ENCODE results near the gene TCN2.

The TCN2 gene

DNA sequence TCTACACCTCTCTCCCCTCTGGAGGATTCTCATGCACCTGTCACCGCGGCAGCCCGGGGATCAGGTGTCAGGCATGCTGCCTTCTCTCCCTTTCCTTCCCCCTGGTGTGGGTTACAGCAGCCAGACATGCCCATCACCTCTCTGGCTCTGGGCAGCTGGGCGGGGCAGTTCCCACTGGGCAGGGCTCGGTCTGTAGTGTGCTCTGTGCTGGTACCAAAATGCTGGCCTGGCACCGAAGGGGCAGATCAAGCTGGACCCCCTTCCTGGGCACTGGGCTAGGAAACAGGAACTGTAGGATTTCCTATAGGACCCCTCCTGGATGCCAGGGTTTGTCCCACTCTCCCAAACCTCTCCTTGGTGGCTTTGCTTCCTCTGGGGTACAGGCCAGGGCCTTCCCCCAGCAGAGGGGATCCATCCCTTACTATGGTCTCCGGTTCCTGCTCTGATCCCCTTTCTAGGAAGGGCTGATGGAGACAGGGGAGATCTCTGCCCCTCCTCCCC, 33.3 kb upstream of the TCN2 start:
- TF ChIP-seq ESRRG (CRISPR knock-in tag; IDR thresholded peaks at IDR 0.05) (no peak), ISL1 (CRISPR knock-in tag; IDR thresholded peaks at IDR 0.05) (no peak), BACH2 (CRISPR knock-in tag; IDR thresholded peaks at IDR 0.05; ENCODE audit: borderline replicate concordance) (no peak), ARNTL (CRISPR knock-in tag; IDR thresholded peaks at IDR 0.05; ENCODE audit: borderline replicate concordance, low read depth) (no peak), OSR1 (CRISPR knock-in tag; IDR thresholded peaks at IDR 0.05) (no peak), ZFP30 (CRISPR knock-in tag; IDR thresholded peaks at IDR 0.05) (no peak), TOX (CRISPR knock-in tag; IDR thresholded peaks at IDR 0.05; ENCODE audit: borderline replicate concordance) (no peak), ZFP3 (CRISPR knock-in tag; IDR thresholded peaks at IDR 0.05) (no peak), PPARA (CRISPR knock-in tag; IDR thresholded peaks at IDR 0.05; ENCODE audit: borderline replicate concordance) (no peak), GLIS3 (CRISPR knock-in tag; IDR thresholded peaks at IDR 0.05) (no peak), ZC3H10 (CRISPR knock-in tag; IDR thresholded peaks at IDR 0.05) (no peak), ZNF70 (CRISPR knock-in tag; IDR thresholded peaks at IDR 0.05) (no peak)
- TF ChIP-seq, protein P1, sequence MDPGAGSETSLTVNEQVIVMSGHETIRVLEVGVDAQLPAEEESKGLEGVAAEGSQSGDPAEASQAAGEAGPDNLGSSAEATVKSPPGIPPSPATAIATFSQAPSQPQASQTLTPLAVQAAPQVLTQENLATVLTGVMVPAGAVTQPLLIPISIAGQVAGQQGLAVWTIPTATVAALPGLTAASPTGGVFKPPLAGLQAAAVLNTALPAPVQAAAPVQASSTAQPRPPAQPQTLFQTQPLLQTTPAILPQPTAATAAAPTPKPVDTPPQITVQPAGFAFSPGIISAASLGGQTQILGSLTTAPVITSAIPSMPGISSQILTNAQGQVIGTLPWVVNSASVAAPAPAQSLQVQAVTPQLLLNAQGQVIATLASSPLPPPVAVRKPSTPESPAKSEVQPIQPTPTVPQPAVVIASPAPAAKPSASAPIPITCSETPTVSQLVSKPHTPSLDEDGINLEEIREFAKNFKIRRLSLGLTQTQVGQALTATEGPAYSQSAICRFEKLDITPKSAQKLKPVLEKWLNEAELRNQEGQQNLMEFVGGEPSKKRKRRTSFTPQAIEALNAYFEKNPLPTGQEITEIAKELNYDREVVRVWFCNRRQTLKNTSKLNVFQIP (CRISPR knock-in tag; IDR thresholded peaks at IDR 0.05; ENCODE audit: borderline replicate concordance, low read depth), result no peak
- TF ChIP-seq, protein P2, sequence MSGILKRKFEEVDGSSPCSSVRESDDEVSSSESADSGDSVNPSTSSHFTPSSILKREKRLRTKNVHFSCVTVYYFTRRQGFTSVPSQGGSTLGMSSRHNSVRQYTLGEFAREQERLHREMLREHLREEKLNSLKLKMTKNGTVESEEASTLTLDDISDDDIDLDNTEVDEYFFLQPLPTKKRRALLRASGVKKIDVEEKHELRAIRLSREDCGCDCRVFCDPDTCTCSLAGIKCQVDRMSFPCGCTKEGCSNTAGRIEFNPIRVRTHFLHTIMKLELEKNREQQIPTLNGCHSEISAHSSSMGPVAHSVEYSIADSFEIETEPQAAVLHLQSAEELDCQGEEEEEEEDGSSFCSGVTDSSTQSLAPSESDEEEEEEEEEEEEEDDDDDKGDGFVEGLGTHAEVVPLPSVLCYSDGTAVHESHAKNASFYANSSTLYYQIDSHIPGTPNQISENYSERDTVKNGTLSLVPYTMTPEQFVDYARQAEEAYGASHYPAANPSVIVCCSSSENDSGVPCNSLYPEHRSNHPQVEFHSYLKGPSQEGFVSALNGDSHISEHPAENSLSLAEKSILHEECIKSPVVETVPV (CRISPR knock-in tag; IDR thresholded peaks at IDR 0.05), result no peak
- TF ChIP-seq, protein P3, sequence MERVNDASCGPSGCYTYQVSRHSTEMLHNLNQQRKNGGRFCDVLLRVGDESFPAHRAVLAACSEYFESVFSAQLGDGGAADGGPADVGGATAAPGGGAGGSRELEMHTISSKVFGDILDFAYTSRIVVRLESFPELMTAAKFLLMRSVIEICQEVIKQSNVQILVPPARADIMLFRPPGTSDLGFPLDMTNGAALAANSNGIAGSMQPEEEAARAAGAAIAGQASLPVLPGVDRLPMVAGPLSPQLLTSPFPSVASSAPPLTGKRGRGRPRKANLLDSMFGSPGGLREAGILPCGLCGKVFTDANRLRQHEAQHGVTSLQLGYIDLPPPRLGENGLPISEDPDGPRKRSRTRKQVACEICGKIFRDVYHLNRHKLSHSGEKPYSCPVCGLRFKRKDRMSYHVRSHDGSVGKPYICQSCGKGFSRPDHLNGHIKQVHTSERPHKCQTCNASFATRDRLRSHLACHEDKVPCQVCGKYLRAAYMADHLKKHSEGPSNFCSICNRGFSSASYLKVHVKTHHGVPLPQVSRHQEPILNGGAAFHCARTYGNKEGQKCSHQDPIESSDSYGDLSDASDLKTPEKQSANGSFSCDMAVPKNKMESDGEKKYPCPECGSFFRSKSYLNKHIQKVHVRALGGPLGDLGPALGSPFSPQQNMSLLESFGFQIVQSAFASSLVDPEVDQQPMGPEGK (CRISPR knock-in tag; IDR thresholded peaks at IDR 0.05; ENCODE audit: borderline replicate concordance), result no peak
- TF ChIP-seq, protein P4, sequence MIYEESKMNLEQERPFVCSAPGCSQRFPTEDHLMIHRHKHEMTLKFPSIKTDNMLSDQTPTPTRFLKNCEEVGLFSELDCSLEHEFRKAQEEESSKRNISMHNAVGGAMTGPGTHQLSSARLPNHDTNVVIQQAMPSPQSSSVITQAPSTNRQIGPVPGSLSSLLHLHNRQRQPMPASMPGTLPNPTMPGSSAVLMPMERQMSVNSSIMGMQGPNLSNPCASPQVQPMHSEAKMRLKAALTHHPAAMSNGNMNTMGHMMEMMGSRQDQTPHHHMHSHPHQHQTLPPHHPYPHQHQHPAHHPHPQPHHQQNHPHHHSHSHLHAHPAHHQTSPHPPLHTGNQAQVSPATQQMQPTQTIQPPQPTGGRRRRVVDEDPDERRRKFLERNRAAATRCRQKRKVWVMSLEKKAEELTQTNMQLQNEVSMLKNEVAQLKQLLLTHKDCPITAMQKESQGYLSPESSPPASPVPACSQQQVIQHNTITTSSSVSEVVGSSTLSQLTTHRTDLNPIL (CRISPR knock-in tag; IDR thresholded peaks at IDR 0.05; ENCODE audit: low read depth), result no peak
- no peak; the same call in 2 of the 3 replicates for ATAC-seq

DNA sequence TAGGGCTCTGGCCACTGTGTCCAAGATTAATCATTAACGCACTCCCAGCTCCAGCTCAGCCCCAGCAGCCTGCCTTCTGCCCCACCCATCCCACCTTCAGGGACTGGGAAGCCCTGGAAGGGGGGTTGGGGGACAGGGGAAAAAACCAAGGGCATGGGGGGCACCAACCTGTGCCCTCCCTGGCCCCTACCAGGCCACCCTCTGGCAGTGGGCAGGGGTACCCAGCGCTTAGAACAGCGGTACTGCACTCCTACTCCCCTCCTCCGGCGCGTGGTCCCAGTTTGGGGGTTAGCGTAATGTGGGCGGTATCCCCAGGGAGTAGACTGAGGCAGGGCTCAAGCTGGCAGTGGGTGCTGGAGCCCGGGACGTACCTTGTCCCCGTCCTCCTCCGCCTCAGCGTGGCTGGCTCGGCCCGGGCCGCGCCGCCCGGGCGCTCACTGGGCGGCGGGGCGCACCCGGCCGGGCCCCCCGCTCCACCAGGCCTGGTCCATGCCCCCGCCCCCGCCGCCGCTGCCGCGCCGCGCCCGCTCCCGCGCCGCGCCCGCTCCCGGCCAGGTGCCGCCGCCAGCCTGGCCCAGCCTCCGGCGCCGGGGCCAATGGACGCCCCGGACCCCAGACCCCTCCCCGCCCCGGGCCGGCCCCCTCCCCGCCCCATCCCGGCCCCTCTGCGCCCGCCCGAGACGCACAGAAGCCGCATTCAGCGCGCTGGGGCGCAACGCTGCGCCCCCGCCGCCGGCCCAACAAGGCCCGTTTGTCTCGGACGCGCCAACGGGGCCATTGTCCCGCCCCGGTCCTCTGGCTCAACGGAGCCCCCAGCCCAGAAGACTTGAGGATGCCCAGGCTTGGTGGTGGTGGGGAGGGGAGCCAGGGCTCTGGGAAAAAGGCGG, 32.6 kb upstream of the TCN2 start, which contains the start of gene GAL3ST1:
TSS of gene GAL3ST1 (minus strand) at position 571 of the 887 bp plus-strand sequence. CDS start 17,273 bp downstream, outside the sequence.
- no peak for TF ChIP-seq ZFP30 (CRISPR knock-in tag; IDR thresholded peaks at IDR 0.05)
- TF ChIP-seq OSR1 (CRISPR knock-in tag; IDR thresholded peaks at IDR 0.05), result no peak
- TF ChIP-seq, protein P2 (CRISPR knock-in tag; IDR thresholded peaks at IDR 0.05), result no peak
- TF ChIP-seq BACH2 (CRISPR knock-in tag; IDR thresholded peaks at IDR 0.05; ENCODE audit: borderline replicate concordance), result no peak
- no peak for TF ChIP-seq ISL1 (CRISPR knock-in tag; IDR thresholded peaks at IDR 0.05)
- TF ChIP-seq SNAI2 (CRISPR knock-in tag; IDR thresholded peaks at IDR 0.05), result no peak
- TF ChIP-seq ESRRG (CRISPR knock-in tag; IDR thresholded peaks at IDR 0.05), result no peak
- TF ChIP-seq TCF4 (CRISPR knock-in tag; IDR thresholded peaks at IDR 0.05; ENCODE audit: borderline replicate concordance), result no peak
- TF ChIP-seq GLIS3 (CRISPR knock-in tag; IDR thresholded peaks at IDR 0.05), result no peak
- TF ChIP-seq, protein P5, sequence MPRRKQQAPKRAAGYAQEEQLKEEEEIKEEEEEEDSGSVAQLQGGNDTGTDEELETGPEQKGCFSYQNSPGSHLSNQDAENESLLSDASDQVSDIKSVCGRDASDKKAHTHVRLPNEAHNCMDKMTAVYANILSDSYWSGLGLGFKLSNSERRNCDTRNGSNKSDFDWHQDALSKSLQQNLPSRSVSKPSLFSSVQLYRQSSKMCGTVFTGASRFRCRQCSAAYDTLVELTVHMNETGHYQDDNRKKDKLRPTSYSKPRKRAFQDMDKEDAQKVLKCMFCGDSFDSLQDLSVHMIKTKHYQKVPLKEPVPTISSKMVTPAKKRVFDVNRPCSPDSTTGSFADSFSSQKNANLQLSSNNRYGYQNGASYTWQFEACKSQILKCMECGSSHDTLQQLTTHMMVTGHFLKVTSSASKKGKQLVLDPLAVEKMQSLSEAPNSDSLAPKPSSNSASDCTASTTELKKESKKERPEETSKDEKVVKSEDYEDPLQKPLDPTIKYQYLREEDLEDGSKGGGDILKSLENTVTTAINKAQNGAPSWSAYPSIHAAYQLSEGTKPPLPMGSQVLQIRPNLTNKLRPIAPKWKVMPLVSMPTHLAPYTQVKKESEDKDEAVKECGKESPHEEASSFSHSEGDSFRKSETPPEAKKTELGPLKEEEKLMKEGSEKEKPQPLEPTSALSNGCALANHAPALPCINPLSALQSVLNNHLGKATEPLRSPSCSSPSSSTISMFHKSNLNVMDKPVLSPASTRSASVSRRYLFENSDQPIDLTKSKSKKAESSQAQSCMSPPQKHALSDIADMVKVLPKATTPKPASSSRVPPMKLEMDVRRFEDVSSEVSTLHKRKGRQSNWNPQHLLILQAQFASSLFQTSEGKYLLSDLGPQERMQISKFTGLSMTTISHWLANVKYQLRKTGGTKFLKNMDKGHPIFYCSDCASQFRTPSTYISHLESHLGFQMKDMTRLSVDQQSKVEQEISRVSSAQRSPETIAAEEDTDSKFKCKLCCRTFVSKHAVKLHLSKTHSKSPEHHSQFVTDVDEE (CRISPR knock-in tag; IDR thresholded peaks at IDR 0.05), result no peak
- TF ChIP-seq, protein P4 (CRISPR knock-in tag; IDR thresholded peaks at IDR 0.05; ENCODE audit: low read depth), result no peak
- TF ChIP-seq ZFP3 (CRISPR knock-in tag; IDR thresholded peaks at IDR 0.05), result no peak
- no peak for TF ChIP-seq ZC3H10 (CRISPR knock-in tag; IDR thresholded peaks at IDR 0.05)
- TF ChIP-seq TOX (CRISPR knock-in tag; IDR thresholded peaks at IDR 0.05; ENCODE audit: borderline replicate concordance), result no peak
- no peak for TF ChIP-seq PPARA (CRISPR knock-in tag; IDR thresholded peaks at IDR 0.05; ENCODE audit: borderline replicate concordance)
- no peak for TF ChIP-seq ARNTL (CRISPR knock-in tag; IDR thresholded peaks at IDR 0.05; ENCODE audit: borderline replicate concordance, low read depth)
- no peak for ATAC-seq
